KOPT-K1 (cell line): Measurements from ENCODE around the gene KIAA1958.
A peak's percentile ranks its signal among the peaks of the same experiment; 100 is the strongest.

Experiments
- H3K27ac ChIP-seq: fragments of 200-600 bp; sonication (generic); 2 replicates; pipeline ENCODE4 v1.5.1; 2016; ENCODE audit warnings: antibody characterized with exemption, mild to moderate bottlenecking, low read depth, low read length; ENCODE audit not compliant: poor library complexity, severe bottlenecking
- H3K36me3 ChIP-seq: fragments of 200-600 bp; sonication (generic); 2 replicates; pipeline ENCODE4 v1.5.1; 2017; ENCODE audit warnings: antibody characterized with exemption, mild to moderate bottlenecking, low read length, moderate library complexity; ENCODE audit not compliant: insufficient read depth
- H3K9me3 ChIP-seq: fragments of 200-600 bp; sonication (generic); 2 replicates; pipeline ENCODE4 v1.5.1; 2017; ENCODE audit warnings: antibody characterized with exemption, low read length, mild to moderate bottlenecking; ENCODE audit not compliant: insufficient read depth, poor library complexity, severe bottlenecking

KIAA1958 gene, protein sequence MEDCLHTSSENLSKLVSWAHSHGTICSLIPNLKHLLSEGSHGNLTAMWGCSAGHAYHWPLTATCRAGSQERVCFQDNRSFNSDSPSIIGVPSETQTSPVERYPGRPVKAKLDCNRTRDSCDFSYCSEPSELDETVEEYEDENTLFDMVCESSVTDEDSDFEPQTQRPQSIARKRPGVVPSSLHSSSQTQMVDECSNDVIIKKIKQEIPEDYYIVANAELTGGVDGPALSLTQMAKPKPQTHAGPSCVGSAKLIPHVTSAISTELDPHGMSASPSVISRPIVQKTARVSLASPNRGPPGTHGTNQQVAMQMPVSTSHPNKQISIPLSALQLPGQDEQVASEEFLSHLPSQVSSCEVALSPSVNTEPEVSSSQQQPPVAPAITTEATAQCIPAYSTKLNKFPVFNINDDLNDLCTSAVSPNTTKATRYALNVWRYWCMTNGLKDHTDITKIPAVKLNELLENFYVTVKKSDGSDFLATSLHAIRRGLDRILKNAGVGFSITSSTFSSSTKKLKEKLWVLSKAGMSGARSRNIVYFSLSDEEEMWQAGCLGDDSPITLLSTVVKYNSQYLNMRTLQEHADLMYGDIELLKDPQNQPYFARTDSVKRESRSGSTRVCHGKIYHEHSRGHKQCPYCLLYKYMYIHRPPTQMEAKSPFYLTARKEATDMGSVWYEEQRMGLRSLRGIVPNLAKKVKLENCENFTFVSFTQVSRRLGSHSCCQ

DNA sequence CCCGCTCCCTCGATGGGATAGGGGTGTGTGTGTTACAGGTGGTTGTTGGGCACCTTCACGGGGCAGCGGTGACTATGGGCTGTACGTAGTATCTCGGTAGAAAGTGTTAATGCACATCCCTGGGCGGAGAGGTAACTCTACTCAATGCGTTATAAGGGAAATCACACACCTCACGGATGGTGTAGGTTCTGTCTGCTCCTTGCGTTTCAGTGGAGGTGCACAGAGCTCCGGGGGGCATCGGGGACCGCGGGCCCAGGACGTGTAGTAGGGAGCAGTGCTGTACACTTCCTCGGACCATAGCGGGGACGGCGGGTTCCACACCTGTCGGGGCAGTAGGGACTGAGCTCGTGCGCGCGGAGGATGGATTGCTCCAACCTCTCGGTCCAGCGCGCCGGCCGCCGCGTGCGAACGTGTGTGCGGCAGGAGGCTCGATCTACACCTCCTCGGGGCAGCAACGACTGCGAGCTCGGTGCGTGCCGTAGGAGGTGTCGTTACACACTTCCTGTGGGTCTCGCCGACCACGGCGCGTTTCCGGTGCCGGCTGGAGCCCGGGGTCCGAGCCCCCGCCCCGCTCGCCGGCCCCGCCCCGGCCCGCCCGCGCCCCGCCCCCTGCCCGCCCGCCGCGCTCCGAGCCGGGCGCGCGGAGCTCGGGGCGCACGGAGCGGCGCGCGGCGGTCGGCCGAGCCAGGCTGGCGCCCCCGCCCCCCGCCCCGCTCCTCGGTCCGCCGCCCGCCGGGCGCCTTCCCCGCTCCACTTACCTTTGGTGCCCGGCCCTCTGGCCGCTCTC lies at the start of gene KIAA1958:
Gene KIAA1958, plus strand, starts transcription at position 607 of the 787 bp plus-strand sequence. CDS start 87,254 bp downstream, outside the sequence.
- H3K36me3 ChIP-seq, result no peaks in the 10 kb centered on the region
- H3K9me3 ChIP-seq, result no peaks in the 10 kb centered on the region
- peak within 1 kb of the TSS; percentile 86 for H3K27ac ChIP-seq

DNA sequence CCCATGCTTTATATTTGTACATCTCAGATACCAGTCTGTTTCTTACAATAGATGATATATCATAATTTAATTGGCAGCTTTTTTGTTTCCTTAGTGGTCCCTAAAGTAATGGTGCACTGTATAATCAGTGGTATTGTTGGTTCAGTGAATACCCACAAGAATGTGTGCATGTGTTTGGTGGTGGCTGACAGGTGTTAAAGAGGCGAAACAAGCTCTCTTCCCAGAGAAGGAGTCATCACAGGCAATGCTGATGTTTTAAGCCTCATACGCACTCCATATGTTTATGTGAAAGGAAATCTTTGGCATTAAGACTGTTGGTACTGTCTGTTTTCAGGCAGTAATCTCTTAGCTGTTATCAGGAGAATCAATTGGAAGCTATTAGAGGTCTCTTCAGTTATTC lies 49.2 kb upstream of the KIAA1958 start:
- Histone ChIP-seq H3K9me3 (no peaks in the 10 kb centered on the region), H3K27ac (no peak overlapping the region), H3K36me3 (no peaks in the 10 kb centered on the region)

DNA sequence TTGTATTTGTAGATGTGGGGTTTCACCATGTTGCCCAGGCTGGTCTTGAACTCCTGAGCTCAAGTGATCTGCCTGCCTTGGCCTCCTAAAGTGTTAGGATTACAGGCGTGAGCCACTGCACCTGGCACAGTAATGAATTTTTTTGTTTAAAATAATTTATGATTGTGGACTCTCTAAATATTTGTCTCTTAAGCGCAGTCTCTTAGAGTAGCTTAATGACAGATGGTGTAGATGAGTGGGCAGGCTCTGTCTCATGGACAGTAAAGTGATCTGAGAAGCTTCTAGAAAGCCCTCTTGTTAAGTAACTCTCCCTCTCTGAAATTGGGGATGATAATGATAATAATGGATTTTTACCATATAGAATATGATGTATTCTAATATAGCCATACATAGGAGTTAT lies 47.5 kb upstream of the KIAA1958 start:
- Histone ChIP-seq H3K36me3 (no peaks in the 10 kb centered on the region), H3K9me3 (no peaks in the 10 kb centered on the region), H3K27ac (no peak overlapping the region)

DNA sequence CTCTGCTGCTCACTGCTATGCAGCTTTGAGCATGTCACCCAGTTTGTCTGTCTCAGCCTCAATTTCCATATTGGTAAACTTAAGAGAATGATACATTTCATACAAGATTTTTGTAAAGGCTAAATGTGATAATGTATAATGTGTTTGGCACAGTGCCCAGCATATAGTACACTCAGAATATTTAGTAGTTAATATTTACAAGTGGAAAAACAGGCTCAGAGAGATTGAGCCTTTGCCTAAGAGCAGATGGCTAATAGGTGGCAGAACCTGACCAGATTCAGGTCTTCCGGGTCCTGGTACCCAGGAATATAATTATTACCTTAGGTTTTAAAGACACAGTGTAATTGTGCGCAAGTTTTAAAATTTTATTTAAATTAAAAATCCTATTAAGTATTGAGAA lies 46.8 kb upstream of the KIAA1958 start:
- no peaks in the 10 kb centered on the region for H3K36me3 ChIP-seq
- no peaks in the 10 kb centered on the region for H3K9me3 ChIP-seq
- H3K27ac ChIP-seq, result no peak overlapping the region

DNA sequence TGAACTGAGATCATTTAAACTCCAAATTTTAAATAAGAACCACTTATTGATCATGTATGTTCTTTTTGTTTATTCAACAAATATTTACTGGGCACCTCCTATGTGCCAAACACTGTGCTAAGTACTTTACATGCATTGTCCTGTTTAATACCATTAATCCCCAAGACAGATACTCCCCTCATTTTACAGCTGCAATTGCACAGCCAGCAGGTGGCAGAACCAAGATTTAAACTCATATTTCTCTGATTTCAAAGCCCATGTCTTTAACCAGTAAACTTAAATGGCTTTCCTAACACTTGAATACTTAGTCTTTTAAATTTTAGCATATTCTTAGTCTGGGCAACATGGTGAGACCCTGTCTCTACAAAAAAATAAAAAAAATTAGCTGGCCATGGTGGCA lies 43.4 kb upstream of the KIAA1958 start:
- Histone ChIP-seq H3K27ac (no peak overlapping the region), H3K9me3 (no peaks in the 10 kb centered on the region), H3K36me3 (no peaks in the 10 kb centered on the region)

DNA sequence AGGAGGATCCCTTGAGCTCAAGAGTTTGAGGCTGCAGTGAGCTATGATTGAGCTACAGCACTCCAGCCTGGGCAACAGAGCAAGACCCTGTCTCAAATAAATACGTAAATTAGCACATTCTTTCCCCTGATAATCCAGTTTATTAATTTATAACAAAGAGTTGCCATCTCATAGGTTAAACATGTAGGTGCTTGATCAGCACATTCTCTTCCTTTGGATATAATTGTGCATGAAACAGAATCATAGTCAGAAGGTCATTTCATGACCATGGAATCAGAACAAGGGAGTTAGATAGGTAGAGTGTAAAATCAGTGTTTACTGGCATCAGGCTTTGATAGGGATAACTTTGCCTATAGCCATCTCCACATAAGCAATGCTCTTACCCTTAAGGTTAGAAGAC lies 43.0 kb upstream of the KIAA1958 start:
- H3K36me3 ChIP-seq, result no peaks in the 10 kb centered on the region
- H3K27ac ChIP-seq, result no peak overlapping the region
- no peaks in the 10 kb centered on the region for H3K9me3 ChIP-seq

DNA sequence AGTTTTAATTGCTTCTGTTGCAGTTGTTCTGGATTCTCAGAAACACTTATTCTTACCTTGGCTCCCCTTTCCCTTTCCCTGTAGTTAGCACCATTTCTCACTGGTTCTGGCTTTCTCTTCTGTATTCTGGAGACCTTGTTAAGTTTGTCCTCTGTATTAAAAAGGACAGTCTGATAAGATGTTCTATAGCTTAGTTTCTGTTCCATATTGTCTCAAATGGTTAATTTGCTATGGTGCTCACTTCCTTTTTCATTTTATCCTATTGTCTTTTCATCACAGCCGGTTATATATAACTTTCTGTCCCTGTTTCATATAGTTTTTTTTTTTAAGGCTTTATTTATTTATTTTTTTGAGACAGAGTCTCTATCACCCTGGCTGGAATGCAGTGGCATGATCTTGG lies 41.4 kb upstream of the KIAA1958 start:
- H3K9me3 ChIP-seq, result no peaks in the 10 kb centered on the region
- H3K36me3 ChIP-seq, result no peaks in the 10 kb centered on the region
- H3K27ac ChIP-seq, result no peak overlapping the region

DNA sequence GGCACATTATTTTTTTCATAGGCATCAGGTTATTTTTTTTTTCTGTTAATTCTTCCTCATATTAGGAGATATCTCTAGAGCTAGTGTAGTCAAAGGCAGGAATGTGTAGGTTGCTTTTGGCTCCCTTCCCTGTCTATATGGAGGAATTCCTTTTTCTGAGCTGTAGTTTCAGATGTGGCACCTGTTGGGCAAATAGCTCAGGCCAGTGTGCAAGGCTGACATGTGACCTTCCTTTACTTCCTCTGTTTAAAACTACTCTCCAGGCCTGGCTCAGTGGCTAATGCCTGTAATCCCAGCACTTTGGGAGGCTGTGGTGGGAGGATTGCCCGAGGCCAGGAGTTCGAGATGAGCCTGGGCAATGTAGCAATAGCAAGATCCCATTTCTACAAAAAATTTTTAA lies 40.5 kb upstream of the KIAA1958 start:
- no peaks in the 10 kb centered on the region for H3K36me3 ChIP-seq
- H3K9me3 ChIP-seq, result no peaks in the 10 kb centered on the region
- H3K27ac ChIP-seq, result no peak overlapping the region

DNA sequence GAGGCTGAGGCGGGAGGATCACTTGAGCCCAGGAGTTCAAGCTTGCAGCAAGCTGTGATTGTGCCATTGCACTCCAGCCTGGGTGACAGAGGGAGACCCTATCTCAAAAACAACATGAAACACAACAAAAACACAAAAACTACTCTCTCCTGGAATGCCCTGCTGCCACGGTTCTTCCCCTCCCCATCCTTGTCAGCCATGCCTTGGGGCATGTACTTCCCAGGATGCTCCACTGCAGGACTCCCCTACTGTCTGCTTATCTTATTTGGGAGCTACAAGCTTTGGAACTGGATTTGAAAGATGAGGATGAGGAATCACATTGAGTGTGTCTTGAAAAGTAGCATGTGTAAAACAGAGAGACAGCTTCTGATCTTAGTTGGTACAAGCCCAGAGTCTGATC lies 40.1 kb upstream of the KIAA1958 start:
- no peaks in the 10 kb centered on the region for H3K9me3 ChIP-seq
- no peak overlapping the region for H3K27ac ChIP-seq
- no peaks in the 10 kb centered on the region for H3K36me3 ChIP-seq

DNA sequence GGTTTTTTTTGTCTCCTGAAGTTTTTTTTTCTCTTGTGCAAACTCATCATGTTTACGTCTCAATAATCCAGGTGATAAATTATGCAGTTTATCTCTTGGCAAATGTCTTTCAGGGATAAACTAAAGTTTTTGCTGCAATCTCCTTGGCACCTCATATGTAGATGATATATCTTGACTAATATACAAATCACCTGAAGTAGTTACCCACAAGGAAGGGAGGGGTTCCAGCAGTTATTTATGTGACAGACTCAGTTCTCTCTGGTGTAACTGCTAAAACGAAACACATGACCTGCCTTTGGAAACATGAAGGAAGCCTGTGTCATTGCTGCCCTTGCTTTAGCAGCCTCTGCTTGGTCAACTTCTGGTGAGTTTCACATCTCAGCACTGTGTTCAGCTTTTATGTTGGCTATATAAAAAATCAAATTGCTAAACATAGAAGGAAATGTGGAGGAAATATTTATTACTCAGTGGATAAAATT lies 39.3 kb upstream of the KIAA1958 start:
- no peaks in the 10 kb centered on the region for H3K36me3 ChIP-seq
- no peak overlapping the region for H3K27ac ChIP-seq
- no peaks in the 10 kb centered on the region for H3K9me3 ChIP-seq

DNA sequence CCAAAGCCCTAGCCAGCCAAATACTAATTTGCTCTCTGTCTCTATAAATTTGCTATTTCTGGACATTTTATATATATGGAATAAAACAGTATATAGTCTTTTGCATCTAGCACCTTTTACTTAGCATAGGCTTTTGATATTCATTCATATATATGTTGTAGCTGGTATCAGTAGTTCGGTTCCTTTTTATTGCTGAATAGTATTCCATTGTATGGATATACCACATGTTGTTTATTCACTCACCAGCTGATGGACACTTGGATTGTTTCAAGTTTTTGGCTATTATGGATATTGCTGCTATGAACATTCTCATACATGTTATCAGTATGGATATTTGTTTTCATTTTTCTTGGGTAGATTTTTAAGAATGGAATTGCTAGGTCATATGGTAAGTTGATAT lies 23.8 kb upstream of the KIAA1958 start:
- Histone ChIP-seq H3K9me3 (no peaks in the 10 kb centered on the region), H3K27ac (no peak overlapping the region), H3K36me3 (peaks cover 28% of the 10 kb centered on the region)

DNA sequence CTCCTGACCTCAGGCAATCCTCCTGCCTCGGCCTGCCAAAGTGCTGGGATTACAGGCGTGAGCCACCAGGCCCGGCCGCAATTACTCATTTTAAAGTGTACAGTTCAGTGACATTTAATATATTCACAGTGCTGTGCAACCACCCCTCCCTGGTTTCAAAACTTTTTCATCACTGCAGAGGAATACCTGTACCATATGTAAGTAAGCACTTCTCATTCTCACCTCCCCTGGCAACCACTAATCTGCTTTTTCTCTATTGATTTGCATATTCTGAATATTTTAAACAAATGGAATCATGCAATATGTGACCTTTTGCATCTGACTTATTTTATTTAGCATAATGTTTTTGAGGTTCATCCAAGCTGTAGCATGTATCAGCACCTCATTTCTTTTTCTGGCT lies 21.3 kb upstream of the KIAA1958 start:
- H3K36me3 ChIP-seq, result peaks cover 20% of the 10 kb centered on the region
- H3K27ac ChIP-seq, result no peak overlapping the region
- H3K9me3 ChIP-seq, result no peaks in the 10 kb centered on the region

DNA sequence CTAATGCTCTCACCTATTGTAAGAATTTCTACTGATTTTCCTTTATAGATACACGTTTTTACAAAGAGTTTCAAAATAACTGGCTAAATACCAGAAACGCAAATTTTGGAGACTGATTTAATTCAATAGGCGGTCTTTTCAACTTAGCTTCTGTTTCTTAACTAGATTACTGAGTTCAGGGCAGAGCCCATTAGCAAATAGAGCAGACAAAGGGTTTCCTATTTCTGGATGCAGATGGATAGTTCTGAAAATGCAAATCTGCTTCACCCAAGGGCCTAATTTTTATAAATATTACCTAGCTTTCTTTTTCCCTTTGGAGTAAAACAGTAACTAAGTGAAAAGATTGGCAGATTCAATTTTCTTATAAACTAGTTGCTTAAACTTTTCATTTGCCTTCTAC lies 13.6 kb upstream of the KIAA1958 start:
- H3K9me3 ChIP-seq, result no peaks in the 10 kb centered on the region
- H3K27ac ChIP-seq, result no peak overlapping the region
- 0 out of 2 replicates have a peak, but pooled peaks cover 4% of the 10 kb centered on the region for H3K36me3 ChIP-seq

DNA sequence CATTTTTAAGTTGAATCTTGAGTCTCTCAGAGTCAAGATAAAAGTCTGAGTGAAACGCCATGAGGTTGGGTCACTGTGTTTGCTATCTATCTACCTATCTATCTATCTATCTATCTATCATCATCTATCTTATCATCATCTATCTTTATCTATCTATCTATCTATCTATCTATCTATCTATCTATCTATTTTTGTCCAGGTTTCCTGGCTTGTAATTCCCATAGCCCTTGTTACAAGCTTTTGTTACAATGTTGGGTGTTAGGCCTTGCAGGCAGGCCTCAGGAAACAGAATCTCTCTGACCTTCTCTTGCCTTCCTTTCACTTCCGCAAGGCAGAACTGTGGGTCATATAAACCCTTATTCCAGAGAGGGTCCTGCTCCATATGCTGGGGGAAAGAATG lies 12.6 kb upstream of the KIAA1958 start:
- Histone ChIP-seq H3K9me3 (no peaks in the 10 kb centered on the region), H3K36me3 (no peaks in the 10 kb centered on the region)

DNA sequence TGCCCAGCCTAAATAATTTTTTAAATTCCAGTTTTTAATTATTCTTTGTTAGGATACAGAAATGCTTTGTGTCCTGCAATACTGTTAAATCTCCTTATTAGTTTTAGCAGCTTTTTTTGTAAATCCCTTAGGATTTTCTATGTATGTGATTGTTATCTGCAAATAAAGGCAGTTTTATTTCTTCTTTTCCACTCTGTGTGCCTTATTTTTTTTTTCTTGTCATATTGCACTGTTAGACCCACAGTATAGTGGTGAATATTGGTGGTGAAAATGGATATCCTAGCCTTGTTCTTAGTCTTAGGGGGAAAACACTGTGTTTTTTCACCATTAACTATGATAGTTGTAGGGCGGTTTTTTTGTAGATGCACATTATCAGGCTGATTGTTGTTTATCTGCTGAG lies 11.3 kb upstream of the KIAA1958 start:
- H3K9me3 ChIP-seq, result no peaks in the 10 kb centered on the region
- no peak overlapping the region for H3K27ac ChIP-seq
- H3K36me3 ChIP-seq, result no peaks in the 10 kb centered on the region

More for the DNA sequence above, 12.6 kb upstream of the KIAA1958 start:
- no peak overlapping the region for H3K27ac ChIP-seq
